Subcutaneous abdominal adipose tissue (tissue), 5 donors: ENCODE measurements around the gene MGA.

Experiments used
- H3K27ac ChIP-seq: one replicate; pipeline ENCODE4 v1.7.0; 2013; ENCODE audit warnings: low read depth, mild to moderate bottlenecking, inconsistent platforms, low read length, moderate library complexity
- H3K27me3 ChIP-seq, 5 donors: one replicate each; pipeline ENCODE4 v1.7.0; 2013; ENCODE audit warnings: low read length in 5 of 5, inconsistent platforms in 1 of 5; ENCODE audit not compliant: control insufficient read depth in 5 of 5, insufficient read depth in 4 of 5
- H3K36me3 ChIP-seq, 5 donors: one replicate each; pipeline ENCODE4 v1.7.0; 2013; ENCODE audit warnings: low read length in 5 of 5; ENCODE audit not compliant: control insufficient read depth in 5 of 5, insufficient read depth in 5 of 5
- H3K4me1 ChIP-seq, 5 donors: one replicate each; pipeline ENCODE4 v1.7.0; 2013; ENCODE audit warnings: low read length in 5 of 5, mild to moderate bottlenecking in 3 of 5, moderate library complexity in 1 of 5; ENCODE audit not compliant: control insufficient read depth in 5 of 5, insufficient read depth in 5 of 5
- H3K4me3 ChIP-seq, 5 donors: one replicate each; pipeline ENCODE4 v1.7.0; 2013; ENCODE audit warnings: low read length in 5 of 5, low read depth in 1 of 5
- H3K9ac ChIP-seq, 5 donors: one replicate each; pipeline ENCODE4 v1.7.0; 2013; ENCODE audit warnings: low read length in 5 of 5, mild to moderate bottlenecking in 4 of 5, moderate library complexity in 3 of 5
- H3K9me3 ChIP-seq, 5 donors: one replicate each; pipeline ENCODE4 v1.7.0; 2013; ENCODE audit warnings: low read length in 5 of 5; ENCODE audit not compliant: control insufficient read depth in 5 of 5
- donor health status: healthy.
- donor health status: healthy.
- donor health status: healthy.
- donor health status: healthy.
- donor health status: healthy.

MGA gene

DNA sequence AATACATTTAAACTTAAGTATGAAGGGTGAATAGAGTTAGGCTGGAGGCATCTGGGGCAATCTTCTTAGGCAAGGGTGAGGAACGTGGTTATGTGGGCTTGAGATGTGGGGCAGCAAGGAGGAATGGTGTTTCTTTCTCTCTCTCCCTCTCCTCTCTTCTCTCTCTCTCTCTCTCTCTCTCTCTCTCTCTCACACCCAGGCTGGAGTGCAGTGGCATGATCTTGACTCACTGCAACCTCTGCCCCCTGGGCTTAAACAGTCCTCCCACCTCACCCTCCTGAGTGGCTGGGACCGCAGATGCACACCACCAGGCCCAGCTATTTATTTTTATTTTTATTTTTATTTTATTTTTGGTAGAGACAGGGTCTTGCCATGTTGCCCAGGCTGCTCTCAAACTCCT lies 4.0 kb upstream of the MGA start:
- Histone ChIP-seq H3K36me3 (no peaks in the 10 kb centered on the region), H3K4me1 (peaks cover 0 to 17% (median 16%) of the 10 kb centered on the region in 5 donors), H3K27me3 (no peaks in the 10 kb centered on the region), H3K9ac (no peak overlapping the region), H3K4me3 (no peak overlapping the region), H3K27ac (no peak overlapping the region), H3K9me3 (peaks cover 0 to 4% (median 0%) of the 10 kb centered on the region in 5 donors)

DNA sequence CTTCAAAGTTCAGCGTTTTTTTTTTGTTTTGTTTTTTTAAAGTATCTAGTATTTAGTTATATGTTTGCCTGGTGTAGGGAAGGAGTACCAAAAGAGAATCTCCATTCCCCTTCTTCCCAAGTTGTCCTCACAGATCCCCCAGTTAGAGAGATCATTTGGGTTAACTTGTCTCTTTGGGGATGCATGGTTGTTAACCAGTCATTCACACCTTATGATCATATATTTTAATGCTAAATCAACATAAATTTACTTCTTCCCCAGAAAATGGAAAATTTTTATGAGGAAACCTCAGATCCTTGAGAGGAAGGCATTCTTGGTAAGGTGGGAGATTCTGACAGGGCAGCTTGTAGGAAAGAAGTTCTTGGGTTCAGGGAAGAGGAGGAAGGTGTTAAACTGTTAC lies 1.5 kb upstream of the MGA start:
- Histone ChIP-seq H3K4me3 (no peak overlapping the region), H3K27ac (no peak overlapping the region), H3K36me3 (no peaks in the 10 kb centered on the region), H3K9me3 (peaks cover 0 to 4% (median 0%) of the 10 kb centered on the region in 5 donors), H3K4me1 (peaks cover 0 to 31% (median 30%) of the 10 kb centered on the region in 5 donors), H3K9ac (no peak overlapping the region), H3K27me3 (no peaks in the 10 kb centered on the region)

DNA sequence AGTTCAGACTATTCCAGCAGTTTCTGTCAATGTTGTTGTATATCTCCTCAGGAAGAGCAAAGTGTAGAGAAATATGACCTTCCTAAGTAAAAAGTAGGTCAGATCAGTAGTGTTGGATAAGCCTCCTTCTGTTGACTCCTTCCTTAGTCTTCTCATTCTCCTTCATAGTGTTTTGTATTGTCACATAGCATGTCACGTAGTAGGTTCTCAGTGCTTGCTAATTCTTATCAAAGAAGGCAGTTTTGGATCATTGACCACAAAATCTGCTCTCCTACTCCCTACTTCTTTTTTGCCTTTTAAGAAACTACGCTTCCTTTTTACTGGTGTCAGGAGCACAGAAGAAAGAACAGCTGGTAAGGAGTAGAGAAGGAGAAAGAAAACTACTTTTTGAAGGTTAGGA lies 1.0 kb upstream of the MGA start:
- Histone ChIP-seq H3K4me1 (peaks cover 0 to 31% (median 30%) of the 10 kb centered on the region in 5 donors), H3K9me3 (peaks cover 0 to 4% (median 0%) of the 10 kb centered on the region in 5 donors), H3K36me3 (no peaks in the 10 kb centered on the region), H3K27ac (no peak overlapping the region), H3K27me3 (no peaks in the 10 kb centered on the region), H3K9ac (no peak overlapping the region), H3K4me3 (no peak overlapping the region)

DNA sequence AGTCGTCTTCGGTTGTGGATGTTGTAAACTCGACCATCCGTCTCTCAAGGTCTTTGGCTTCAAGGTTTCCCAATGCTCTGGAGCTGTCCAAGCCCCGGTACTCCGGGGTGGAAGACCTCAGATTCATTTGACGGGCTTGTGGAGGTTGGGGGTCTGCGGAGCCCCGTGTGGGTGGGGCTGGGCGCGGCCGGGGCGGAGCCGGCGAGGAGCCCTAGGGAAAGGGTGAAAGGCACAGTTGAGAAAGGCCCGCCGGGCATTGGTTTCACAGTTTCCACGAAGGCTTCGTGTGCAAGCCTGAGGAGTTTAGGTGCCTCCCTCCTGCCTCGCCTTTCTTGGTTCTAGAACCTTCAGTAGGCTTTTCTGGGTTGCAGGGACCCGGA lies 360 bp upstream of the MGA start:
- peak overlapping the region in 1 of 5 donors; percentile 59 for H3K9ac ChIP-seq
- no peaks in the 10 kb centered on the region for H3K36me3 ChIP-seq
- H3K27ac ChIP-seq = no peak overlapping the region
- H3K27me3 ChIP-seq = no peaks in the 10 kb centered on the region
- H3K4me1 ChIP-seq = peaks cover 0 to 31% (median 30%) of the 10 kb centered on the region in 5 donors
- H3K9me3 ChIP-seq = peaks cover 0 to 4% (median 0%) of the 10 kb centered on the region in 5 donors
- peak overlapping the region; percentile 50 to 67 (median 65) for H3K4me3 ChIP-seq

- H3K4me3 ChIP-seq = peak overlapping the region; percentile 64 to 82 (median 67)
- H3K9ac ChIP-seq = peak overlapping the region in 3 of 5 donors; percentile 63 to 65 (median 64)
- peaks cover 0 to 31% (median 30%) of the 10 kb centered on the region in 5 donors for H3K4me1 ChIP-seq
- H3K36me3 ChIP-seq = no peaks in the 10 kb centered on the region
- no peaks in the 10 kb centered on the region for H3K27me3 ChIP-seq
- peaks cover 0 to 4% (median 0%) of the 10 kb centered on the region in 5 donors for H3K9me3 ChIP-seq
- H3K27ac ChIP-seq = peak overlapping the region; percentile 56
Observed at GRCh38 chr15:41661078-41661517, 893 bp downstream of the MGA start.

DNA sequence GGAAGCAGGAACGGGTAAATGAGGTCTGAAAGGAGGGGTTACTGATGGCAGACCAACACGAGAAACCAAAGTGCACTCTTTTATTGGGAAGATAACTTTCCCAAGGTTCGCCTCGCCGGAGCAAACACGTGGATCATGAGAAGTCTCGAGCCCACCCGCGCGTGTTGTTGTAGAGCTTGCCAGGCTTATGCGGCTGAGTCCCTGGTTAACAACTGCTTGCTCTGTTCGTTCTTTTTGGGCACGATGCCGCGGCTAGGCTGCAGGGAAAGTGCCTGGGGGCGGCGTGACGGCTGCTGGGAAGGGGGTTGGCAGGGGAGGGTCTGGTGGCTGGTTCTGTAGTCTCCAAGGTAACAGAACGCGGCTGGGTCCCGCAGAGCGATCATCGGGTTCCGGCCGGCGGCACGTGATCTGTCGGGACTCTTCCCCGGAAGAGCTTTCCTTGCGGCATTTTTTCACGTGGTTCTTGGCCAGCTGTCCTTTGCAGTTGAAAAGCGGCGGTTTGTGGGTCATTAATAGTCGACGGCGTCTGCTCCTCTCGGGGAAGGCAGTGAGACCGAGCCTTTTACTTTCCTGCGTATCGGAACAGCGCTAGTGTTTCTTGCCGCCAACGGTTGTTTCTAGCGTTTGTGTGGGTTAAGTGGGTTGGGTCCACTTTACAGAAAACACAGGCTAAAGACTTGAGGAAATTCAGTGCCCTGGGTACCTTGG lies 1.5 kb downstream of the MGA start:
- Histone ChIP-seq H3K9me3 (peaks cover 0 to 4% (median 0%) of the 10 kb centered on the region in 5 donors), H3K9ac (peak overlapping the region; percentile 32 to 73 (median 64)), H3K27me3 (no peaks in the 10 kb centered on the region), H3K4me1 (peaks cover 0 to 31% (median 30%) of the 10 kb centered on the region in 5 donors), H3K36me3 (no peaks in the 10 kb centered on the region), H3K4me3 (peak overlapping the region; percentile 64 to 82 (median 67)), H3K27ac (peak overlapping the region; percentile 56)

- Histone ChIP-seq H3K27ac (no peak overlapping the region), H3K4me3 (no peak overlapping the region), H3K27me3 (no peaks in the 10 kb centered on the region), H3K9me3 (no peaks in the 10 kb centered on the region), H3K9ac (no peak overlapping the region), H3K4me1 (peaks cover 0 to 14% (median 12%) of the 10 kb centered on the region in 5 donors), H3K36me3 (peaks cover 0 to 7% (median 3%) of the 10 kb centered on the region in 5 donors)
Observed at GRCh38 chr15:41666353-41666920, 6.2 kb downstream of the MGA start.

DNA sequence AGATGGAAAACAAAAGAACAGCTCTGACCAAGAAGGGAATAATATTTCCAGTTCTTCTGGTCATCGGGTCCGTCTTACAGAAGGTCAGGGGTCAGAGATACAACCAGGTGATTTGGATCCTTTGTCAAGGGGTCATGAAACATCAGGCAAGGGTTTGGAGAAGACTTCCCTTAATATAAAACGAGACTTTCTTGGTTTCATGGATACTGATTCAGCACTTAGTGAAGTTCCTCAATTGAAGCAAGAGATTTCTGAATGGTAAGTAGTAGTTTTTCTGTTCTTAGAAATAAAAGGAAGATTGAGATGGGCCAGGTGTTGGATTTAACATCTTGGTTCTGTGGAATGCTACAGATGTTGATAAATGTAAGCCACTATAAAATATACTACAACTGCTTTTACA lies 9.5 kb downstream of the MGA start:
- no peaks in the 10 kb centered on the region for H3K9me3 ChIP-seq

DNA sequence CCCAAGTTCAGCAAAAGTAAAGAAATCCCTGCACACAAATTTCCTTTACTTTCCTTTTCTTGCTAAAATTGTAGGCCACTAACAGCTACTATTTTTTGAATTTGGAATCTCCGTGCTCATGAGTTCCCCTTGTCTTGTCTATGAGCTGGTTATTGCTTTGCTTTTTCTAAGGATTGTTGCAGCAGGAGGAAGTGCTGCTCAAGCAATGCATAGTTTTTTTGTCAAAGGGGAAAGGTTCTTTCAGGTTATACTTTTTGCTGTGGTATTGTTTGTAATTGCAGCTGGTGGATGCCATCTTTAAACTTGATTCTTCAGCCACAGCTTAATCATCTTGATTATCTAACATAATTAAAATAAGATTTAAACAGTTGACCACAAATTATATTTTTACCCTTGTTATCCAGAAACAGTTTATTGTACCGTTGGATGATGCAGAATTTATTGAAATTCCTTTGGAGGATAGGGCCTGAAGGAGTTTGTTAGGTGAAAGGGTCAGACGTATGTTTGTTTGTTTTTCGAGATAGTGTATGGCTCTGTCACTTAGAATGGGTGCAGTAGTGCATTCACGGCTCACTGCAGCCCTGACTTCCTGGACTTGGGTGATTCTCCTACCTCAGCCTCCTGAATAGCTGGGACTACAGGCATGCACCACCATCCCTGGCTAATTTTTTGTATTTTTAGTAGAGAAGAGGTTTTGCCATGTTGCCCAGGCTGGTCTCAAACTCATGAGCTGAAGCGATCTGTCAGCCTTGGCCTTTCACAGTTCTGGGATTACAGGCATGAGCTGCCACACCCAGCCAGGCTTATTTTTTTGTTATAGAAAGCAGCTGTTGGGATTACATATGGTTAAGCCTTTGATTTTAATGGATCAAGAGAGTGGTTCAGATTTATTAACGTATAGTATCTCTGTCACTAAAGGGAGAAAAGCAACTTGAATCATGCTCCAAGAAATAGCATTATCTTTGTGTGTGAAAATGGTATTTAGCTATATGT lies 11.7 kb downstream of the MGA start:
- Histone ChIP-seq H3K9ac (no peak overlapping the region), H3K4me3 (no peak overlapping the region), H3K4me1 (peaks cover 0 to 2% (median 0%) of the 10 kb centered on the region in 5 donors), H3K27ac (no peak overlapping the region), H3K27me3 (no peaks in the 10 kb centered on the region), H3K36me3 (peaks cover 0 to 7% (median 3%) of the 10 kb centered on the region in 5 donors), H3K9me3 (no peaks in the 10 kb centered on the region)

More for the DNA sequence above, 9.5 kb downstream of the MGA start:
- Histone ChIP-seq H3K36me3 (peaks cover 0 to 7% (median 3%) of the 10 kb centered on the region in 5 donors), H3K4me3 (no peak overlapping the region), H3K4me1 (peaks cover 0 to 2% (median 0%) of the 10 kb centered on the region in 5 donors), H3K9ac (no peak overlapping the region), H3K27ac (no peak overlapping the region), H3K27me3 (no peaks in the 10 kb centered on the region)
